C4-2B (cell line): Measurements from ENCODE around the gene TBL1XR1.

Source experiments
- H3K27ac ChIP-seq: fragments of 450-650 bp; 2 replicates; pipeline ENCODE4 v1.5.1; 2017
- CTCF ChIP-seq: fragments of 450-650 bp; conservative IDR thresholded peaks from 2 replicates; pipeline ENCODE4 v1.5.1; 2017; ENCODE audit warnings: mild to moderate bottlenecking
- ZFX ChIP-seq: fragments of 450-650 bp; IDR thresholded peaks from 2 replicates; pipeline ENCODE4 v1.6.1; 2017

Gene TBL1XR1

GRCh38 chr3:177197041-177197726 lies at the start of gene TBL1XR1:
Gene TBL1XR1 (minus strand): TSS chr3:177197482. CDS start chr3:177064977, 132,505 bp downstream.
- no peak for TF ChIP-seq CTCF
- TF ChIP-seq ZFX = no peak
- H3K27ac ChIP-seq = peak within 1 kb of the TSS; percentile 100

- TF ChIP-seq ZFX (no peak), CTCF (no peak)
- H3K27ac ChIP-seq = no peak overlapping the region
Observed at GRCh38 chr3:177245250-177245649, 48.0 kb upstream of the TBL1XR1 start.

GRCh38 chr3:177244606-177245005 lies 47.3 kb upstream of the TBL1XR1 start:
- H3K27ac ChIP-seq = no peak overlapping the region
- no peak for TF ChIP-seq ZFX
- TF ChIP-seq CTCF = no peak

- no peak overlapping the region for H3K27ac ChIP-seq
- no peak for TF ChIP-seq ZFX
- TF ChIP-seq CTCF = no peak
Observed at GRCh38 chr3:177238686-177239216, 41.5 kb upstream of the TBL1XR1 start.

- no peak for TF ChIP-seq CTCF
- no peak for TF ChIP-seq ZFX
- no peak overlapping the region for H3K27ac ChIP-seq
Observed at GRCh38 chr3:177237206-177237605, 39.9 kb upstream of the TBL1XR1 start.

- no peak overlapping the region for H3K27ac ChIP-seq
- no peak for TF ChIP-seq ZFX
Observed at GRCh38 chr3:177236704-177237103, 39.4 kb upstream of the TBL1XR1 start.

- TF ChIP-seq ZFX = no peak
- no peak for TF ChIP-seq CTCF
- no peak overlapping the region for H3K27ac ChIP-seq
Observed at GRCh38 chr3:177234121-177234520, 36.8 kb upstream of the TBL1XR1 start.

- TF ChIP-seq CTCF (no peak), ZFX (no peak)
- H3K27ac ChIP-seq = no peak overlapping the region
Observed at GRCh38 chr3:177231242-177231641, 34.0 kb upstream of the TBL1XR1 start.
